WTC11 (cell line): ENCODE measurements around the gene SEMA3C.

Source experiments
- CREM ChIP-seq: sonication (generic); formaldehyde crosslinking; IDR thresholded peaks from 2 replicates; pipeline ENCODE4 v1.8.1; 2022; ENCODE audit warnings: mild to moderate bottlenecking, missing genetic modification reagents, moderate library complexity
- CTCF ChIP-seq: fragments of 200-600 bp; IDR thresholded peaks from 2 replicates; pipeline ENCODE4 v1.8.0; 2022; ENCODE audit warnings: antibody characterized with exemption
- ELF4 ChIP-seq: sonication (generic); formaldehyde crosslinking; IDR thresholded peaks from 2 replicates; pipeline ENCODE4 v1.8.1; 2022; ENCODE audit warnings: low read depth, mild to moderate bottlenecking, moderate library complexity, missing genetic modification reagents
- ZBTB43 ChIP-seq: sonication (generic); formaldehyde crosslinking; IDR thresholded peaks from 2 replicates; pipeline ENCODE4 v1.8.1; 2023; ENCODE audit warnings: mild to moderate bottlenecking, missing genetic modification reagents

- TF ChIP-seq CTCF = no peak
- no peak for TF ChIP-seq CREM (CRISPR knock-in tag)
- no peak for TF ChIP-seq ZBTB43 (CRISPR knock-in tag)
- no peak for TF ChIP-seq ELF4 (CRISPR knock-in tag)
These were observed 29.3 kb downstream of the SEMA3C start for GRCh38 chr7:80889525-80889924.
